Measurements from ENCODE around the gene POU2F3. TPM values are rescaled to one million over a fixed set of nuclear protein-coding genes. Genes with fewer than 3 reads are reported as not detected.

Gene POU2F3
- total and polyA plus RNA-seq, 2 donors (not counting 1 experiment from before 2014, with no cell fraction given), result not detected

DNA sequence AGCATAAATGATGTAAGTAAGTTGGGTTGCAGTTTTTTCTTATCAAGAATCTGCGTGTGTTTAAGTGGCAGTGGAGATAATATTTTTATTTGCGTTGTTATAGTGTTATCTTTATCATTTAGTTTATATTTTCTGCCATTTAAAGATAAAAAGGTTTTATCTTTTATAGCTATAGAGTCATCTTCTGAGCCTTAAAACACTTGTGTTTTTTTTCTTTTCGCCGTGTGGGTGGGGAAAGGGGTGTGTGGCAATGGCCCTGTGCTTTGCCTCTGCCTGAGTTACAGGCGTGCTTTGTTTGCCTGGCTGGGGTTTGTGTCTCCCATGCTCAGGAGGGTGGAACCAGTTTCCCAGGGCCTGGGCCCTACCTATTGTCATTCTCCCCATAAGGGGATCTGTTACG is 112.5 kb downstream of the POU2F3 start:
- Histone ChIP-seq H3K9ac (ENCODE audit: insufficient read depth, low read length) (no peak overlapping the region), H3K36me3 (ENCODE audit: control insufficient read depth, insufficient read depth, low read length) (no peaks in the 10 kb centered on the region), H2AFZ (ENCODE audit: low read length) (no peak overlapping the region), H3K9me3 (ENCODE audit: control insufficient read depth, insufficient read depth, low read depth, low read length) (no peaks in the 10 kb centered on the region), H3K4me2 (ENCODE audit: extremely low read depth, insufficient read depth, low read length) (no peak overlapping the region), H3K27me3 (ENCODE audit: control insufficient read depth, insufficient read depth, low read length) (no peaks in the 10 kb centered on the region), H4K20me1 (ENCODE audit: control insufficient read depth, extremely low read depth, insufficient read depth, low read length) (no peaks in the 10 kb centered on the region), H3K4me3 (replicated peaks in 1 of 4; ENCODE audit: control extremely low read depth in 1 of 4, insufficient read depth in 1 of 4, low read depth in 3 of 4, low read length in 4 of 4) (no peak overlapping the region), H3K79me2 (ENCODE audit: control insufficient read depth, insufficient read depth, low read length) (peaks cover 94% of the 10 kb centered on the region), H3K27ac (ENCODE audit: insufficient read depth, low read length) (no peak overlapping the region), H3K4me1 (ENCODE audit: control insufficient read depth, extremely low read depth, insufficient read depth, low read length) (peaks cover 10% of the 10 kb centered on the region)
- DNase-seq (ENCODE audit: low read depth in 2 of 2), result no peak
- TF ChIP-seq EZH2 (IDR thresholded peaks at IDR 0.05; ENCODE audit: low read length, missing control alignments), result no peak
- TF ChIP-seq, protein P1, sequence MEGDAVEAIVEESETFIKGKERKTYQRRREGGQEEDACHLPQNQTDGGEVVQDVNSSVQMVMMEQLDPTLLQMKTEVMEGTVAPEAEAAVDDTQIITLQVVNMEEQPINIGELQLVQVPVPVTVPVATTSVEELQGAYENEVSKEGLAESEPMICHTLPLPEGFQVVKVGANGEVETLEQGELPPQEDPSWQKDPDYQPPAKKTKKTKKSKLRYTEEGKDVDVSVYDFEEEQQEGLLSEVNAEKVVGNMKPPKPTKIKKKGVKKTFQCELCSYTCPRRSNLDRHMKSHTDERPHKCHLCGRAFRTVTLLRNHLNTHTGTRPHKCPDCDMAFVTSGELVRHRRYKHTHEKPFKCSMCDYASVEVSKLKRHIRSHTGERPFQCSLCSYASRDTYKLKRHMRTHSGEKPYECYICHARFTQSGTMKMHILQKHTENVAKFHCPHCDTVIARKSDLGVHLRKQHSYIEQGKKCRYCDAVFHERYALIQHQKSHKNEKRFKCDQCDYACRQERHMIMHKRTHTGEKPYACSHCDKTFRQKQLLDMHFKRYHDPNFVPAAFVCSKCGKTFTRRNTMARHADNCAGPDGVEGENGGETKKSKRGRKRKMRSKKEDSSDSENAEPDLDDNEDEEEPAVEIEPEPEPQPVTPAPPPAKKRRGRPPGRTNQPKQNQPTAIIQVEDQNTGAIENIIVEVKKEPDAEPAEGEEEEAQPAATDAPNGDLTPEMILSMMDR (conservative IDR thresholded peaks at IDR 0.05 in 1 of 2, IDR thresholded peaks at IDR 0.05 in 1 of 2; ENCODE audit: low read depth in 1 of 2, low read length in 2 of 2), result no peak

DNA sequence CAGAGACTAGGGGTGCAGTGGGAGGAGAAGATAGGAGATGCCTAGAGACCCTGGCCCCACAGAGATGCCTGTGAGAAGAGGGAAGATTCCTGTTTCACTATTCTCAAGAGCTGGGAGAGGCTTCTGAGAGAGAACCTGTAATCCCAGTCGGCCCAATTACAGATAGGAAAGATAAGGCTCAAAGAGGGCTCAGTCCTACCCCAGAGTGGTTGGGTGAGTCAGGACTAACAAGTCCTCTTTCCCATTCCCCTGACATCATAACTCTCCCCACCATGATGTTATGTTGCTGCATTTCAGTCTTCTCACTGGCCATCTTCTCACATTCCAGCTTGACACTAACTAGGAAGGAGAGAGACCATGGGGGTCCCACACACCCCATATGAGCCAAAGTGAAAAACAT is 114.1 kb downstream of the POU2F3 start:
- peak in 1 of 2 donors; percentile 41 for DNase-seq (ENCODE audit: low read depth in 2 of 2)
- no peak overlapping the region for H3K27ac ChIP-seq (ENCODE audit: insufficient read depth, low read length)
- H3K36me3 ChIP-seq (ENCODE audit: control insufficient read depth, insufficient read depth, low read length), result no peaks in the 10 kb centered on the region
- H3K4me2 ChIP-seq (ENCODE audit: extremely low read depth, insufficient read depth, low read length), result no peak overlapping the region
- no peak overlapping the region for H3K9ac ChIP-seq (ENCODE audit: insufficient read depth, low read length)
- peaks cover 95% of the 10 kb centered on the region for H3K79me2 ChIP-seq (ENCODE audit: control insufficient read depth, insufficient read depth, low read length)
- no peaks in the 10 kb centered on the region for H3K9me3 ChIP-seq (ENCODE audit: control insufficient read depth, insufficient read depth, low read depth, low read length)
- no peaks in the 10 kb centered on the region for H4K20me1 ChIP-seq (ENCODE audit: control insufficient read depth, extremely low read depth, insufficient read depth, low read length)
- no peaks in the 10 kb centered on the region for H3K27me3 ChIP-seq (ENCODE audit: control insufficient read depth, insufficient read depth, low read length)
- TF ChIP-seq, protein P1 (conservative IDR thresholded peaks at IDR 0.05 in 1 of 2, IDR thresholded peaks at IDR 0.05 in 1 of 2; ENCODE audit: low read depth in 1 of 2, low read length in 2 of 2), result no peak
- no peak for TF ChIP-seq EZH2 (IDR thresholded peaks at IDR 0.05; ENCODE audit: low read length, missing control alignments)
- H3K4me3 ChIP-seq (replicated peaks in 1 of 4; ENCODE audit: control extremely low read depth in 1 of 4, insufficient read depth in 1 of 4, low read depth in 3 of 4, low read length in 4 of 4), result no peak overlapping the region
- no peak overlapping the region for H2AFZ ChIP-seq (ENCODE audit: low read length)
- H3K4me1 ChIP-seq (ENCODE audit: control insufficient read depth, extremely low read depth, insufficient read depth, low read length), result peaks cover 9% of the 10 kb centered on the region

DNA sequence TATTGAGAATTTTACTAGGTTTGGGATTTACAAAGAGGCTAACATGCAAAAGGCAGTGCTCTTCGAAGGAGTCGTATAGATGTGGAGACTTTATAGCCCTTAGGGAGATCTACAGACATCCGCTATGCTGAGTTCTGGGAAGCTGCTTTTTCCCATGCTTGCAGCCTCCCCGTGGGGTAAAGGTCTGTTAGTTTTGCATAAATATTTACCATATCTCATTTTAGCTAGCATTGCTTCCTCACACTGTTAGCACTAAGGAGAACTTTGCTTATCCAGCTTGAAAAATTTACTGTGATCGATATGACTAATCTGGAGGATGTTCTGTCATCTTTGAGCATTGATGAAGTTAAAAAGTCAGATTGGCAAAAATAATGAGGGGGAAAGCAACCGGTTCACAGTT is 114.8 kb downstream of the POU2F3 start:
- Histone ChIP-seq H3K4me2 (ENCODE audit: extremely low read depth, insufficient read depth, low read length) (no peak overlapping the region), H2AFZ (ENCODE audit: low read length) (no peak overlapping the region), H3K27me3 (ENCODE audit: control insufficient read depth, insufficient read depth, low read length) (no peaks in the 10 kb centered on the region), H3K9ac (ENCODE audit: insufficient read depth, low read length) (no peak overlapping the region), H4K20me1 (ENCODE audit: control insufficient read depth, extremely low read depth, insufficient read depth, low read length) (no peaks in the 10 kb centered on the region), H3K36me3 (ENCODE audit: control insufficient read depth, insufficient read depth, low read length) (no peaks in the 10 kb centered on the region), H3K79me2 (ENCODE audit: control insufficient read depth, insufficient read depth, low read length) (peaks cover 95% of the 10 kb centered on the region), H3K27ac (ENCODE audit: insufficient read depth, low read length) (no peak overlapping the region), H3K4me3 (replicated peaks in 1 of 4; ENCODE audit: control extremely low read depth in 1 of 4, insufficient read depth in 1 of 4, low read depth in 3 of 4, low read length in 4 of 4) (no peak overlapping the region), H3K9me3 (ENCODE audit: control insufficient read depth, insufficient read depth, low read depth, low read length) (no peaks in the 10 kb centered on the region), H3K4me1 (ENCODE audit: control insufficient read depth, extremely low read depth, insufficient read depth, low read length) (peaks cover 7% of the 10 kb centered on the region)
- peak in 1 of 2 donors; percentile 78 for DNase-seq (ENCODE audit: low read depth in 2 of 2)
- no peak for TF ChIP-seq EZH2 (IDR thresholded peaks at IDR 0.05; ENCODE audit: low read length, missing control alignments)
- TF ChIP-seq, protein P1 (conservative IDR thresholded peaks at IDR 0.05 in 1 of 2, IDR thresholded peaks at IDR 0.05 in 1 of 2; ENCODE audit: low read depth in 1 of 2, low read length in 2 of 2), result no peak
